ENCODE results near the gene MSANTD1.
A peak's percentile ranks its signal among the peaks of the same experiment; 100 is the strongest.
"Not testable (repeated sequence)": the region's sequence is repeated elsewhere in the genome, so short reads cannot be mapped to it uniquely, and the experiment has no call there.

MSANTD1 gene

DNA sequence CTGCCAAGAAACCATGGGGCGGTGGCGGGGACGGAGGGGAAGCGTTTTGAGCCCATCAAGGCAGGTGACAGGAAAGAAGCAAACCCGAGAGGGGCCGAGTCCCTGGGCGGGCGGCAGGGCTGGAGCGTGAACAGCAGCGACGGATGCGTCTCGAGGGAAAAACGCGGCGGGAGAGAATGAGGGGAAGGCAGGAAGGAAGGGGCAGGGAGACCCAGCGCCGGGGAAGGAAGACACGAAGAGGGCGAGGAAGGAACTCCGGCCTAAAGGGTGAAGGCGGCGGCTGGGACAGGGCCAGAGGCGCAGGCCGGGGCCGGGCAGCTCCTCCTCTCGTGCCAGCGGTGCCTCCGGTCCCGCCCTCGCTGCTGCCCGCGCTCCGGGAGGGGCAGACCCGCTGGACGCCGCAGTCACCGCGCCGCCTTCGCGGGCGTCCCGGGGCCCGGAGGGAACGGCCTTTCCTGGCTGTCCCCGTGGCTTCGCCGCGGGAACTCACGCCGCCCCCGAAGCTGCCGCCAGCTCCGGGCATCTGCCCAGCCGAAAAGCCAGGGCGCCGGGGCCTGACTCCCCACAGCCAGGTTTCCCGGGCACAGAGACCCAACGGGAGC lies 43.1 kb downstream of the MSANTD1 start:
- DNase-seq: peak; percentile 9 to 37

GRCh38 chr4:3292571-3293400 lies 43.8 kb downstream of the MSANTD1 start, which contains the start of gene RGS12:
Gene RGS12 (plus strand): TSS chr4:3293021. CDS start chr4:3316171, 23,150 bp downstream.
- peak; percentile 78 to 84 for DNase-seq

- no peak for DNase-seq
Observed at GRCh38 chr4:3293401-3294391, 44.7 kb downstream of the MSANTD1 start.

- no peak for DNase-seq
Observed at GRCh38 chr4:3294401-3295241, 45.7 kb downstream of the MSANTD1 start.

DNA sequence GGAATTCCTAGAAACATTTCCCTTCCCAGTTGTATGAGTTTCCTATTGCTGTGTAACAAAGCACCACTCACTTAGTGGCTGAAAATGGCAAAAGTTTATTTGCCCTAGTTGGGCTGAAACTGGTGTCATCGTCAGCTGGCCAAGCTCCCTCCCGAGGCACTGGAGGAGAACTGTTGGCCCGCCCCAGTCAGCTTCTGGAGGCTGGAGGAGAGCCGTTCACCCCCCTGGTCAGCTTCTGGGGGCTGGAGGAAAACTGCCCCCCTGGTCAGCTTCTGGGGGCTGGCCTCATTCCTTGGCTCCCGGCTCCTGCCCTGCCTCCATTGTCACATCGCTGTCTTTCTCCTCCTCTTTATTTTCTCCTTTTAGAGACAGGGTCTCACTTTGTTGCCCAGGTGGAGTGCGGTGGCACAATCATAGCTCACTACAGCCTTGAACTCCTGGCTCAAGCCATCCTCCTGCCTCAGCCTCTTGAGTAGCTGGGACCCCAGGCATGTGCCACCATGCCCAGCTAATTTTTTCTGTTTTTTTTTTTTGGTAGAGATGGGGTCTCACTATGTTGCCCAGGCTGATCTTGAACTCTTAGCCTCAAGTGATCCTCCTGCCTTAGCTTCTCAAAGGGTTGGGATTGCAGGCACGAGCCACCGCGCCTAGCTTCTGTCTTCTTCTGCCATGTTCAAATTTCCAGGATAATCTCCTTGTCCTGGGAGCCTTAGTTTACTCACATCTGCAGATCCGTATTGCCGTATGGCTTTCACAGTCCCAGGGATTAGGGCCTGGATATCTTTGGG lies 47.1 kb downstream of the MSANTD1 start:
- DNase-seq: no peak

- no peak for DNase-seq
Observed at GRCh38 chr4:3296651-3297050, 47.7 kb downstream of the MSANTD1 start.

DNA sequence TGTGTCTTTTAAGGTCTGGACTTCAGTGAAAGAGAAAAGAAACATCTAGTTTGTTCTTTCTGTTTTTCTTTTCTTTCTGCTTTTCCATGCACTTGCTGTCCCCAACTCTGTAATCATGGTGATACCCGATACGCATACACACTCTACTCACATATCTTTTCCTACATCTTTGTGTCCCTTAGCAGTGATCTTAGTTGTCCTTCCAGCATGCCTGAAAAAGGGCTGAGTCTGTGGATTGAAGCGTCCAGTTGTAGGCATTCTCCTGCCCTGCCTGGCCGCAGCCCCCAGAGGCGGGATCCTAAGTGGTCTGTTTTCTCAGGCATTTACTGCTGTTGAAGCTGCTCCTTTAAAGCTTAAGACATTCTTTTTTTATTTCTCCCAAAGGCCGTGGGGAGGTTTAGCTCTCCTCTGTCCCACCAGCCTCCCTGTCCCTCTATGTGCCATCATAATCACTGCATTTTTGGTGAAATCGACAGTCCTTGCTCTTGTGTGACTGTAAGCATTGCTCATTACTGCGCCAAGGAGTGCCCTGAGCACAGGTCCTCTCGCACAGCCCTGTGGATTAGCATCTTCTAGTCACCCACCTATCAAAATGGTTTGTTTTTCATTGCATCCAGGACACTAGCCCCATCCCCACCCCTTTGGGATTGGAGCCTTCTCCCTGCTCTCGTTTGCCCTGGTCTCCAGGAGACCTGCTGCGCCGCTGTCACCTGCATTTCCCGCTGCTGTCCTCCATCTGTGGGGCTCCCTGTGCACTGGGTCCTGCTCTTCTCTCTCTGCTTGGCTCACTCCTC lies 48.3 kb downstream of the MSANTD1 start:
- no peak for DNase-seq

- DNase-seq: no peak
Observed at GRCh38 chr4:3299122-3299975, 50.4 kb downstream of the MSANTD1 start.

DNA sequence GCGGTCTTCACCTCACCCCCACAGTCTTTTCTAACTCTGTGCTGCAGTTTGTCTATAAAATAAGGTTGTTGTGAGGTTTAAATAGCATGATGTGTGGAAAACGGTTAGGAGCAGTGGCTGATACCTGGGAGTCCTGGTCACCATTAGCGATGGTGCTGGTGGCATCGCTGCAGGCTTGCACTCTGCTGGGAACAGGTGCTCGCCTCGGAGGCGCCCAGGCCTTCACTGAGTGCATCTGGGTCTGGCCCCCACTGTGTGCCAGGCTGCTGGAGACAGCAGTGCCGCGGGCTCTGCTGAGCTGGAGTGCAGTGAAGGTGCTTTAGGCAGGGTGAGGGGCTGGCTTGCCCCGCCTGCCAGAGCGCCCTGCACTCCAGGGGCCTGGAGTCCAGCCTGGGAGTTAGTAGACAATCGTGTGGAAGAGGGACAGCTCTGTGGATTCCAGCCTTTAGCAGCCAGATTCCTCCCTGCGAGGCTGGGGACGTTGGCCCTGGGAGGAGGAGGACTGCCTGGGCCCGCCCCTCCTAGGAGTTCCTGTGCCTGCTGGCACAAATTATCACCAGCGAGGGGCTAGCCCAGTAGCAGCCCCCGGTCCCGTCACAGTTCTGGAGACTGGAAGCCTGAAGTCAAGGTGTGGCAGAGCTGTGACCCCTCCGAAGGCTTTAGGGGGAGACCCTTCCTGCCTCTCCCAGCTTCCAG lies 51.2 kb downstream of the MSANTD1 start:
- DNase-seq: no peak

- not testable (repeated sequence) for DNase-seq
Observed at GRCh38 chr4:3300882-3301281, 51.9 kb downstream of the MSANTD1 start.

- no peak for DNase-seq
Observed at GRCh38 chr4:3301450-3302172, 52.7 kb downstream of the MSANTD1 start.

- DNase-seq: no peak
Observed at GRCh38 chr4:3302173-3302785, 53.3 kb downstream of the MSANTD1 start.

DNA sequence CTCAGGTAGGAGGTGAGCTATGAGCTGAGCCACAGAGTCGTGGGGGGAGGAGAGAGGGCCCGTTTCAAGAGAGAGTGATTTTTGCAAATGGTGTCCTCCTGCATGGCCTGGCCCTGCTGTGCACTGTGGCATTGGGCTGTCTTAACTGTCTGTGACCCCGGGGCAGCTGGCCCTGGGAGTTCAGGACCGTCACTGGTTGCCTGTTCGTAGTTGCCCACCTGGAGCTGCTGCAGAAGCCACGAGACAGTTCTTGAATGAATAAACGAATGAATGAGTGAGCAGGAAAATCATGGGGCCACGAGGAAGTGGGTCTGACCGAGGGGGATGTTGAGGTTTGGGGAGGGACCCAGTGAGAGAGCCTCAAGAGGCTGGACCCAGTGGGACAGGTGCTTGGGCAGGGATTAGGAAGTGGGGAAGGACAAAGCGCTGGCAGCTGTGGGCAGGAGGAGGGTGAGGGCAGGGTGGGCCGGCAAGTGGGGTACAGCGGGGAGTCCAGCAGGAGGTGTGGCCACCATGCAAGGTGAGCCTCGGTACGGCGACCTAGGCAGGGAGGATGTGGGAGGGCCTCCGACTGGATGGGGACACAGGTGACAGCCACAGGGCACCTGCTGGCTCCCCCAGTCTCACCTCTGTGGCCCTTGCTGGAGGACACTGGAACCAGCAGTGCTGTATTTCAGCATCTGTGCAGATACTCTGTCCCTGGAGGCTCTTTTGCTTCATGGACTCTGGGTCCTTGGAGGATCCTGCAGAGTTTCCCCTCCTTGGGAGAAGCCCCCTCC lies 54.0 kb downstream of the MSANTD1 start:
- DNase-seq: no peak

DNA sequence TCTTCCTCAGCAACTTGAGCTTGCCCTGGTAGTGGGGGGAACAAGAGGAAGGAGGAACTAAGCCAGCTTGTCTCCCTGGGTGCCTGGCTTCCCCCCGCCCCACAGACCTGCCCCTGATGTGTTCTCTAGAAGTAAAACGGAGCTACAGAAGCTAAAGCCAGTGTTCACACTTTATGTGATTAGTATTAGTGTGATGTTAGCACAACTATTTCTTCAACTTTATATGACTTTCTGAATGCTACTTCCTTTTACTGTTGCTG lies 54.5 kb downstream of the MSANTD1 start:
- DNase-seq: no peak

DNA sequence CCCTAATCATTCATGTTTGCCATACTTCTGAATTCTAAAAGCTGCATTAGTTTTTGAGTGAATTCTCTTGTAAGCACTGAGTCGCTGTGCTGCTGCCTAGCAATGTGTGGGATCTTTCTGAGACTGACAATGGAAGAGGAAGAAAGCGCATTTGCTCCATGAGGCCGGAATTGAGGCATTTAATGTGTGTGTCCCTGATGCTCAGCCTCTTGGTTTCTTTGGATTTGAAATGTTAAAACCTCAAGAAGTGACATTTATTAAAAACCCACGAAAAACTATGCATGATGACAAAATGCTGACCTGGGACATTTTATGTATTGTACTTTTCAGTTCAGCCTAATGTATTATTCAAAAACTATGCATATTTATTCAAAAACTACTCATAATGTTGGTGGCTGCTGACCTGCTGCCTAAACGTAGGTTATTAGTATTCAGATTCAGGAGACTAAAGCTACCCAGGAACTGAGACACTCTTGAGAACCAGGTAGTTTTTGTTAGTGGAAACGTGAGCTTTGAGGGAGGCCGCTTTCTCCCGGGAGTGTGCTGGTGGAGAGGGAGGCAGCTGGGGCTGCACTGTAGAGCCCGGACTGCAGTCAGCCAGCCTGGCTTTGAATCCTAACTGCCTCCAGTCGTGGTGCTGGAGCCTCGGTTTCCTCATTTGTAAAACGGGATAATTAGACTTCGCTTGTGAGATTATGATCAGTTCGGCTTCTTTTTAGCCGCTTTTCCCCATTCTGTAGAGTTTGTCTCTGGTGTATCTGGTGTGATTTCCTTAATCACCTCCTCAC lies 55.2 kb downstream of the MSANTD1 start:
- no peak for DNase-seq
